ENCODE data around the gene IQCK.
"Not testable (repeated sequence)": the region's sequence is repeated elsewhere in the genome, so short reads cannot be mapped to it uniquely, and the experiment has no call there.

The IQCK gene

DNA sequence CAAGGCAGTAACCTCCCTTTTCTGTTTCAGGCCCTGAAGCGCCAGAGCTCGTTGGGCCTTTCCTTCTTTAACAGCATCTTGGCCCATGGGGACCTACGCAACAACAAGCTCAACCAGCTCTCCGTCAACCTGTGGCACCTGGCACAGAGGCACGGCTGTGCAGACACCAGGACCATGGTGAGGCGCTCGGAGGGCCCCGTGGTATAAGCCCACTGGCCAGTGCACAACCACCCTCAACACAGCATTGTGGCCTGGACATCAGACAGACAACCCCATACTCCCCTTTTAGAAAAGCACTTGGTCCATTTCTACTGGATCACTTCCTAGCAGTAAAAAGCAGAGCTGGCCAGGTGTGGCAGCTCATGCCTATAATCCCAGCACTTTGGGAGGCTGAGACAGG is 18.6 kb upstream of the IQCK start:
- DNase-seq (ENCODE audit: low read depth in 2 of 3, low spot score in 2 of 3): no peak

DNA sequence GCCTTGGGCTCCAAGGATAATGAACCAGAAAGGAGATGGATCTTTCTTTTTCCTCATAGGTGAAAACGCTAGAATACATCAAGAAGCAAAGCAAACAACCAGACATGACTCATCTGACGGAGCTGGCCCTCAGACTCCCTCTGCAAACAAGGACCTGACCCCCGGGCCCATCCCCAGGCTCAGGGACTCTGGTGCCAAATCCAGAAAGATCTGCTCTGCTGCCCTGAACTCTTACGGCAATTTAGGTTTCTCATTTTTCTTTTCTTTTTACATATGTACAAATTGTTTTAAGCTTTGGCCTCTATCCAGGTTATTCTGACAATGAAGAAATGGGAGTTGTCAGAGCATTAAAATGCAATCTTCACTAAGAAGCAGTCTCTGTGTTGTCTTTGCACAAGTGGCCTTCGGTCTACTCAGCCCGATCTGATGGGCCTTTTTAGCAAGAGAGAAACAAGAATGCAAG is 17.7 kb upstream of the IQCK start:
- DNase-seq (ENCODE audit: low read depth in 2 of 3, low spot score in 2 of 3): no peak

DNA sequence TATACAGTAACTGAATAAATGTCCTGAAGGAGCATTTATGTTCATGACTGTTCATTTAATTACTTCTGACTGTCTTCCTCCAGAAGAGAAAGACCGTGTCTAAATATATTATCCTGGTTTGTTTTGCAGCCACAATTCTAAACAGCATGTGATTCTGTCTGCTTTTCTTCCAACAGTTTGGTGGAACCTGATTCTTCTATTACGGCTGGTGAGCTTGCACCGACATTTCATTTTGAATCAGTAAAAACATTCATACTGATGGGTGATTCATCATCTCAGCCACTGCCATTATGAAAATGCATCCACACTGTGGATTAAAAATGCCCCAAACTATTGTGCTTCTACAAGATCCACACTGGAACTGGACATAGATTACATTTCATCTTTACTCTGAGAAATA is 17.0 kb upstream of the IQCK start:
- DNase-seq (ENCODE audit: low read depth in 2 of 3, low spot score in 2 of 3): no peak

DNA sequence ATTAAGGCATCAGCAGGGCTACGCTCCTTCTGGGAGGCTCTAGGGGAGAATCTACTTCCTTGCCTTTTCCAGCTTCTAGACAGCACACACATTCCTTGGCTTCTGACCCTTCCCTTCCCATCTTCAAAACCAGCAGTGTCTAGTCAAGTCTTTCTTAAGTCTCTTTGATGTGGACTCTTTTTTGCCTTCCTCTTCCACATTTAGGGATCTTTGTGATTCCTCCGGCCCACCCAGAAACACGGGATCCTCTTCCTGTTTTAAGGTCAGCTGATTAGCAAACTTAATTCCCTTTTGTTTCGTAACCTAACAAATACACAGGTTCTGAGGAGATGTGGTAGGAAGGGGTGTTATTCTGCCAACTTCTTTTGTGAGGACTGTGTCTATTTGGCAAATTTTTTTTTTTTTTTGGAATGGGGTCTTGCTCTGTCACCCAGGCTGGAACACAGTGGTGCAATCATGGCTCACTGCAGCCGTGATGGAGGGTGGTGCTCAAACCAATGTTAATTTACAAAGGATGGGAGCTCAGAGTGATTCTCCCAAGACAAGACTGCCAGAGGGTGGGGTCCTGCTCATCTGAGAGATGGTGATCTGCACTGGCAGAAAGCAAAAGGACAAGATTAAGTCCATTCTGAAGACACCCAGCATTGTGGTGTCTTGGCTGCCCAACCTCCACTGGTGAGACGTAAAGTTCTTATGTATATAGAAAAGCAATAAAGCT is 14.7 kb upstream of the IQCK start:
- DNase-seq (ENCODE audit: low read depth in 2 of 3, low spot score in 2 of 3): no peak

DNA sequence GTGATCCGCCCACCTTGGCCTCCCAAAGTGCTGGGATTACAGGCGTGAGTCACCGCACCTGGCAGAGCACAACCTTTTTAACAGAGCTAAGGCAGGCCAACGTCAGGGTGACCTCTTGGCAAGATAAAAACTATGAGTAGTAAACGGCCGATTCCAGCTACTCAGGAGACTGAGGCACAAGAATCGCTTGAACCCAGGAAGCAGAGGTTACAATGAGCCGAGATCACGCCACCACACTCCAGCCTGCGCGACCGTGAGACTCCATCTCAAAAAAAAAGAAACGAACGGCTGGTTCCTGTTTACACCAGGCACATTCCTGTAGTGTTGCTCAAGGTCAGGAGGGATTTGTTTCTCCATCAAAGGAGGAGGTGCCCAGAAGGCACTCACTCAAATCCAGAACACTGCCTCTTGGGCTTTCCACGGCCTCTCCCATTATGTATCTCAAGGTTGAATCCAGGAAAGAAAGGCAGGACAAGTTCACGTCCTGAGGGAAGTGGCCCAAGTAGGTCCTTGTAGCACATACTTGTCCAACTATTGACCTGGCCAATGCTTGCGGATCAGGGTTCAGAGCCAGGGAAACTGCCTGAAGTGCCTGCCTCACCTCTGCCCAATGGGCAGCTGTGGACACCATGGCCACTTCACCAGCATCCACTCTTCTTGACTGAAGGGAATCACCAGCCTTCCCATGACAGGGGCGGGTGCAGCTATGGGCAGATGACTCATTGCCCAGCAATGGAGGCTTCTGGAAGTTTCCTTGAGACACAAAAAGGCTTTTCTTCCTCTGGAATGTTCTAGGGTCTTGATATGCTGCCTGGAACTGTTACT is 13.5 kb upstream of the IQCK start:
- DNase-seq (ENCODE audit: low read depth in 2 of 3, low spot score in 2 of 3): no peak

DNA sequence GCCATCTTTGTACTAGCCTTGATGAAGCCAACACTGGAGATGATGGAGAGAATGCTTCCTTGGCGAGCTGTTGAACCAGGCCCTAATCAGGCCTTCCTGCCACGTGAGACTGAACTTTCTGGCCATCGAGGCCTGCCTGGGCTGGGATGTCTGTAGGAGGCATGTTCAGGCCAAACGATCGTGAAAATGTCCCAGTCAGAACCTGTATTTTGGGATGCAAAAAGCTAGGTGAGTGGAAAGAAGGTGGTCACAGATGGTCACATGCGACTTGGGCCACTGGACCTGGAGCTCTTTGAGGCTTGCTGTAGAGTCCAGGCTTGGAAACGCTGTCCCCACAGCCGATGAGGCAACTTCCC is 12.9 kb upstream of the IQCK start:
- no peak for DNase-seq (ENCODE audit: low read depth in 2 of 3, low spot score in 2 of 3)

DNA sequence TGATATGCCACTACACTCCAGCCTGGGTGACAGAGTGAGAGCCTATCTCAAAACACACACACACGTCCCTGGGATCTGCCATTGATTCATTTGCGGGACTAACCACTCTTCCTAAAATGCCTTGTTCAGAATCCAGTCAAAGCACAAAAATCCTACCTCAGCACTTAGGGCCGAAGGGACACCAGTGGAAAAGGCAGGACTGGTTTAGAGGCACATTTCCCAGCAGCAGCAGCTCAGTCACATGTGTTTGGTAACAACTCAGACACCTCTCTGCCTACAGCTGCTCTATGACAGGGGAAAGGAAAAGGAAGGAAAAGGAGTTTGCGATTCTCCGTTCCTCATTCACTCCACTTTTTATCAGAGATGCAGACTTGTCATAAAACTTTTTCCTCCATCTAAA is 12.2 kb upstream of the IQCK start:
- DNase-seq (ENCODE audit: low read depth in 2 of 3, low spot score in 2 of 3): no peak

DNA sequence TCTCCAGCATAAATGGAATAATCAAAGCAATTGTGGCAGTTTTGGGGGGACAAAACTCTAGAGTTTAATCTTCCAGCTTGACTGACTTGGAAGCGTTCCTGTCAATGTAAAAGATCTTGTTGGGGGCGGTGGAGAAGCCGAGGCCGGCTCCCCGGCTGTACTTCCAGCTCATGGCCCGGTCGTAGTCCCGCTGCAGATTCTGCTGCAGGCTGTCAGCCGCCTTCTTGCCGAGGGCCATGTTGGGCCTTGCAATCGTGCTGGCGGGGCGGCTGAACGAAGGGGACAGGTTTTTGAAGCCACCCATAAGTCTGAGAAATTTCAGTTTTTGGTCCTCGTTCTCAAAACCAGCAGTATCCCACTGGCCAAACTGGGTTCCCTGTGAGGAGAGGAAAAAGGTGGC is 11.2 kb upstream of the IQCK start:
- DNase-seq (ENCODE audit: low read depth in 2 of 3, low spot score in 2 of 3): no peak

DNA sequence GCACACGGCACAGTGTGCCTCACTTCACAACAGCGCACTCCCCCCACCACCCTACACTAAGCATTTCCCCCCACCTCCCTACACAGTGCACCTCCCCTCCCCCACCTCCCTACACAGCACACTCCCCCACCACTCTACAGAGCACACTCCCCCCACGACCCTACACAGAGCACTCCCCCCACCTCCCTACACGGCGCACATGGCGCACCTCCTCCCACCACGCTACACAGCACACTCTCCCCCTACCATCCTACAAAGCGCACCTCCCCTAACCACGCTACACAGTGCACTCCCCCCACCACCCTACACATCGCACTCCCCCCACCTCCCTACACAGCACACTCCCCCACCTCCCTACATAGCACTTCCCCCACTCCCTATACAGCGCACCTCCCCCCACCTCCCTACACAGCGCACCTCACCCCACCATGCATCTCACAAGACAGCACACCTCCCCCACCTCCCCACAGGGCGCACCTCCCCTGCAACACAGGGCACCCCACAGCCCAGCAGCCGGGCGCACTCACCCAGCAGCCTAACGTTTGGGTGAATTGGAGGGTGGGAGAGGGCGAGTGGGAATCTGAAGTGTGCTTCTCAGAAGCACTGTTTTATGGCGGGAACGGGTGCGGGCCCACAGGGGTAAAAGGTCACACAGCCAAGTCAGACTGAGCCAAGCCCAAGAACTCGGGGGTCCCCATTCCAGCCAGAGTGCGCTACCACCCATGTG is 10.3 kb upstream of the IQCK start:
- no peak for DNase-seq (ENCODE audit: low read depth in 2 of 3, low spot score in 2 of 3)

DNA sequence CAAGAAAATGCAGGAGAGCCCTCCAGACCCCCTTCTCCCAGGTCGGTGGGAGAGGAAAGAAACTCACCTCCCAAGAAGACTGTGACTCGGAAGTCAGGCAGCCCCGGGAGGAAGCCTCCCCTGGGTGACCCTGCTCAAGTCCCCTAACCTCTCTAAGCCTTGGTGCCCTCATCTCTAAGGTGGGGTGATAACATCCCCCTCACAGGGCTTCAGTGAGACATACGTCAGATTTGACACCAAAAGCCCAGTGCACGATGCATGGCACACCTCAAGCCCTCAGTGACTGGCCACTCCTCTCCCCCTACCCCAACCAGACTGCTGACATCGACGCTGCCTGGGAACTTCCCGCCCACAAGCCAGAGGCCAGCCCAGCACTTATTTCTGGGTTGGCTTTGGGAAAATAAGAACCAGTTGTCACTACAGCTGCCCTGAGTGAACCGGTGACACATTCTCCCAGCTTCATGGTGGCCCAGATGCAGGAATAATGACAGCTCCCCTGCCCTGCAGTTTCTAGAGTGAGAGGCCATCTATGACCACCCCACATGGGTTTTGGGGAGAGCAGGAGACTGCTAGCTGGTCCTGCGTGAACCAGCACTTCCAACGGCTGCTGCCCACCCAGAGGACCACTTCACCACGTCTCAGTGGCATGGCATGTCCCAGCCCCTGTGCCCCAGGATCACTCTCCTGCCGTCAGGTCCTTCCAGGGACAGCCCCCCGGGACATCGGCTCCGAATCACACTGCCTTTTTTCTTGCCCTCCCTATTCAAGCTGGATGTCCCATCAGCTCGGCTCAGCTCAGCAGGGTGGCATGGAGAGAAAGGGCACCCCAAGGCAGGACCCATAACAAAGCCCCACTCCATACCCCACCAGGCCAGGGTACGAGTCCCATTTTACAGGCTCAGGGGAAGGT is 9.5 kb upstream of the IQCK start:
- no peak for DNase-seq (ENCODE audit: low read depth in 2 of 3, low spot score in 2 of 3)

DNA sequence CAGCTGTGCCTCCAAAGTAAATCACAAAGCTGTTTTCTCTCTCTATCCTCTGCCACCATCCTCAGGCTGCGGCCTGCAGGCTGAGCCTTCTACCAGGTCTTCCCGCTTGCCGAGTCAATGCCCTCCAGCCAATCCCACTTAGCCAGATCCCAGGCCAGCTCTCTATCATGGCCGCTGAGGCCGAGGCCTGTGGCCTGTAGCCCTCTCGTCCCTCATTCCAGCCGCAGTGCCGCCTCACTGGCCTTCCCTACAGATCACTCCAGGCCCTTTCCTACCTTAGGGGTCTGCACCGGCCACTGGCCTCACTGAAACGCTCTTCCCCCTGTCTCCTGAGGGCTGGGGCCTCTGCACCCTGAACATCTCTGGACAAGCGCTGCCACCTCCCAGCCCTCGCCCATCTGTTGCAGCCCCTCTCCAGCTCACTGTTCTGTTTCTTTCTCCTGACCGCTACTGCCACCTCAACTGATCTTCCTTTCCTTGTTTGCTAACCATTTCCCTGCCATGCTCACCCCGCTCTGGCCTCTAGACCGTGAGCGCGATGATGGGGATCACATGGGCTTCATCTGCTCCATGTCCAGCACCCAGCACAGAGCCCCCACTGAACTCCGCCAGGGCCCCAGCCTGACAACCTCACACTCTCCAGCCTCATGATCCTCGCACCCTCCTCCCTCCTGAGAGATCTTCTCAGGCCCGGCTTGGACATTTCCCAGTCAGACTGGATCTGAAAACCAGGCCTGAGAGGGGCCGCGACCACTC is 8.5 kb upstream of the IQCK start:
- no peak for DNase-seq (ENCODE audit: low read depth in 2 of 3, low spot score in 2 of 3)

DNA sequence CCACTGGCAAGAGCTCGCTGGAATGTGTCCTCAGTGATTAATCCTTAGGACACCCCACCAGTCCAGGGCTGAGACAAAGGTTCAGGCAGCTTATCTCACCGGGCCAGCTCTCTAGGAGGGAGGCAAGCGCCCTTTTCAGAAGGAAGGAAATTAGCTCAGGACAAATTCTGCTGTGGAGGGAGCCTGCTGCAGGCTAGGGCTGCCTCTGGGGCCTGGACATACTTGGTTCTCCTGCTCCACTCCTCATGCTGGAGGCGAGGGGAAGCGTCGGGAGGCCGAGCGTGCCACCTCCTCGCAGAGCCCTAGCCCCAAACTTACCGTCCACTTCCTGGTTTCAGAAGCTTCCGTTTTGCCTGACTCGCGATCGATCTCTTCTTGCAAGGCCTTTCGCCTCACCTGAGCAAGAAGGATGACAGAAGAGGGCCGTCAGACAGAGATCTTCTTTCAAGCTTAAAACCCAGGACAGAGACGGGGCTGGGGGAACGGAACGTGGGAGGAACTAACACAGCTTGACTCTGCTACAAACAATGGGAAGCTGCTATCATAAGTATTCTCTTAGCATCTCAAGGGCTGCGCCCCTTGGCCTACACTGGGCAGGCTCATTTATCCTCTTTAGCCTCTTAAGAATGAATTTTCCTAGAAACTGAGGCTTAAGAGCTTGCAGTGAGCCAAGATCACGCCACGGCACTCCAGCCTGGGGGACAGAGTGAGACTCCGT is 7.7 kb upstream of the IQCK start:
- no peak for DNase-seq (ENCODE audit: low read depth in 2 of 3, low spot score in 2 of 3)

DNA sequence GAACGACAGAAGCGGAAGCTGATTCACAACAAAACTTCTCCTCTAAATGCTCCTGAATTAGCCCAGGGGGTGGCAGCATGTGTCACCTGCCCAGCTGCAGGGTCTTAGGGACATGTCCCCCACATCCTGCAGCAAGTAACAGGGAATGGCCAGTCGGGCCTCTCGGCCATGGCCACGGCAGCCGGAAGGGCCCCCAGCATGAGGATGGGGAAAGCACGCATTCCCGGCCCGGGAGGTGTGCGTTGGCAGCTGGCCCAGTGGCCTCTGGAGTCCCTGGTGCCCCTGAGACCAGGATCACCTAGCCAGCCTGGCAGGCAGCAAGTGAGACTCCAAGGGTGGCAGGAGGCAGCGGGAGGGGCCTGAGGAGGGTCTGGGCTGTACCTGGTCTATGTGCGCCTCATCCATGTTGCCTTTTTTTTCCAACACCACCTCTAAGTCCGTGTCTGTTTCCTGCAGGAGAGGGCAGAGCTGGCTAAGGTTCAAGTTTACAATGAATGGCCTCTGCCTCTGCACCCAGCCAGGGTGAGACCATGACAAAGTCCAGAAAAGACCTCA is 7.0 kb upstream of the IQCK start:
- DNase-seq (ENCODE audit: low read depth in 2 of 3, low spot score in 2 of 3): no peak

DNA sequence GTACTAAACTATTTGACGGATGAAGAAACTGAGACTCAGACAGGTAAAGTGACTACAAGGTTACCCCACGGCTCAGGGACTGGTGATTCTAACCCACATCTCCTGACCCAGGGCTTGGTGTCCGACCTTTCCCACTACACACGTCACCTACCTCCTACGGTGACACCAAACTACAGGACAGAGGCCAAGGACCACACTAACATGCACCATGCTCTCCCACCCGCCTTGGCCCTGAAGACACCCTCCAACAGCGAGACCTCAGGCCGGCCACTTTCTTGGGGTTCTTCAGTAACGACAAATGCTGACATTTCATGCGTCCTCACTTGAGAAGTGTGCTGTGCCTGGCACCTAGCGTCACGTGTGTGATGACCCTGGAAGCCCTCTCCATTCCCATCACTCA is 6.4 kb upstream of the IQCK start:
- DNase-seq (ENCODE audit: low read depth in 2 of 3, low spot score in 2 of 3): no peak

DNA sequence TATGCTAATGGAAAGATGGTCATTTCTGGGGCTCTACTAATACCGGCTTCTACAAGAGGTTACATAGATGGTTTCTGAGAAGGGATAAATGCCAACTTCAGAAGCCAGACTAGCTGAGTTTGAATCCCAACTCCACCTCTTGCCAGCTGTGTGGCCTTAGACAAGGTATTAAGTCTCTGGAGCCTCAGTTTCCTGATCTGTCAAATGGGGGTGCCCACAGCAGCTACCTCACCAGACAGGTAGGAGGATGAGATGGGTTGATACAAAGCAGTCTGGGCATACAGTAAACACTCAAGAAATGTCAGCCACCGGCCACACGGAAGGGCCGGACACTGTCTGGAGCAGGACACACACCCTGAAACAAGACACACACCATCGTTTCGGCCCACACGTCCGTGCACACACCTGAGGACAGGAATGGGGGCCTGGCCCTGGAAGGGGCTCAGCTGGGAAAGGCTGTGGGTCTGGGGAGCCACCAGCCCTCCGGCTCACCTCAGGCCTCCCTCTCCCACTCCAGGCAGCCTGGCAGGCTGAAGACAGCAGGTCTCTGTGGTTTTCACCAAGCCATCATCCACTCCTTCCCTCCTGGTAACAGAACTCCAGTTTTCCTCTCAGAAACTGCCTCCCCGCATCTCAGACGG is 5.5 kb upstream of the IQCK start:
- DNase-seq (ENCODE audit: low read depth in 2 of 3, low spot score in 2 of 3): no peak

DNA sequence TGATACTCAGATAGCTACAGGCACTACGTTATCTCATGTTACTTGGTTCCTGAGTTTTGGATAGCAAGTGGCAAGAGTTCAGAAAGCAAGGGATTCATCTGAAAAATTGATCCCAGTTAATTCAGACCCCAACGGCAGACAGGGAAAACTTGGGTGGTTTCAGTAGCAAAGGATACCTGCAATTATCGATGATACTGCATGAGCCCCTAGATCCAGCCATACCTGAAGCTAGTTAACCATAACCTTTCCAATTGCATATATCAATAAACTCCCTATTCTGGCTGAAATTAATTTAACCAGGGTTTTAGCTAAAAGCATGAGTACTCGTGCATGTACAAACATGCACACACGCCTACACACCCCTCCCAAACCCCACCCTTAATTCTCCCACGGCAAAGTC is 4.4 kb upstream of the IQCK start:
- DNase-seq (ENCODE audit: low read depth in 2 of 3, low spot score in 2 of 3): no peak

DNA sequence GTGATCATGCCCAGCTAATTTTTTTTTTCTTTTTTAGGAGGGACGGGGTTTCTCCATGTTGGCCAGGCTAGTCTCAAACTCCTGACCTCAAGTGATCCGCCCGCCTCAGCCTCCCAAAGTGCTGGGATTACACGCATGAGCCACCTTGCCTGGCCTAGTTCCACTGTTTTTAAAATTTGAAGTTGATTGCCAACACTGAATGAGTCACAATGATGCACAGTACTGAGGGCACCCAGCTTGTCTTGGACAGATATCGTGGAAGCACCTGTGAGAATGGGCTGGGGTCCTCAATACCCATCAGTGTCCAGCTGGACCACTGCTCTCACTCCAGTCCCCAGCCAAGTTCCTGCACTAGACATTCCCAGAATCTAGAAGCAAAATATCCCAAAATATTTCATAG is 2.5 kb upstream of the IQCK start:
- DNase-seq (ENCODE audit: low read depth in 2 of 3, low spot score in 2 of 3): no peak

DNA sequence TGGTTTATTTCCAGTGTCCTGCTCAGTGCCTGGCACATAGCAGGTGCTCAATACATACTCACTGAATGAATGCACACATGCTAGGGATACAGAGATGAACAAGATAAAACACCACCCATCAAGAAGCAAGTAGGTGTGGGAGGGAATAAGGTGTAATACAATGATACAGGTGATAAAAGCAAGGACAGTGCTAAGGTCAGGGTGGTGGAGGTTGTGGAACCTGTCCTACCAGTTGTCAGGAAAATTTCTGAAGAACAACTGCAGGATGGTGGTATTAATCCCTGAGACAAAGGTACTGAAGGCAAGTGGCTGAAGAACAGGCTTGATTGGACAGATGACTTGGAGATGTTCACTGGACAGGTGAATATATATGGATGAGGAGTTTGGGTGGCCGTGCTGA is 1.9 kb upstream of the IQCK start:
- DNase-seq (ENCODE audit: low read depth in 2 of 3, low spot score in 2 of 3): no peak

DNA sequence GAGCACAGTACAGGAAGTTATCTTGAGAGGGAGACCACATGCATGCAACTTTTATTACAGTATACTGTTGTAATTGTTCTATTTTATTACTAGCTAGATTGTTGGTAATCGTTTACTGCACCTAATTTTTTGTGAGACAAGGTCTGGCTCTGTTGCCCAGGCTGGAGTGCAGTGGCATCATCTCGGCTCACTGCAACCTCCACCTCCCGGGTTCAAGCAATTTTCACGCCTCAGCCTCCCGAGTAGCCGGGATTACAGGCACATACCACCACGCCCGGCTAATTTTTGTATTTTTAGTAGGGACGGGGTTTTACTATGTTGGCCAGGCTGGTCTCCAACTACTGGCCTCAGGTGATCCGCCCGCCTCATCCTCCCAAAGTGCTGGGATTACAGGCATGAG is 1.3 kb upstream of the IQCK start:
- not testable (repeated sequence) for DNase-seq (ENCODE audit: low read depth in 2 of 3, low spot score in 2 of 3)

Data from activated CD8-positive, alpha-beta memory T cell treated with anti-CD3 and anti-CD28 coated beads for 48 hours (primary cell).